Trophoblast cell (in vitro differentiated cells and primary cell): ENCODE measurements around the gene TSPAN2.

ENCODE experiments used
- DNase-seq, 2 donors: peaks; one replicate each; pipeline ENCODE4 v3.0.0-alpha.2; 2016
- H2AFZ ChIP-seq: 2 replicates; pipeline ENCODE4 v1.6.1; 2013; ENCODE audit warnings: low read length, moderate library complexity, mild to moderate bottlenecking; ENCODE audit not compliant: insufficient read depth, poor library complexity
- H2AK5ac ChIP-seq: 2 replicates; pipeline ENCODE4 v1.6.1; 2013; ENCODE audit warnings: mild to moderate bottlenecking, low read length
- H2BK120ac ChIP-seq: 2 replicates; pipeline ENCODE4 v1.6.1; 2013; ENCODE audit warnings: low read length, mild to moderate bottlenecking, moderate library complexity; ENCODE audit not compliant: insufficient read depth, poor library complexity
- H2BK12ac ChIP-seq: 2 replicates; pipeline ENCODE4 v1.6.1; 2013; ENCODE audit warnings: mild to moderate bottlenecking, low read length, moderate library complexity
- H2BK5ac ChIP-seq: 2 replicates; pipeline ENCODE4 v1.6.1; 2013; ENCODE audit warnings: low read length, low read depth, moderate library complexity, mild to moderate bottlenecking; ENCODE audit not compliant: poor library complexity
- H3K14ac ChIP-seq: 2 replicates; pipeline ENCODE4 v1.6.1; 2013; ENCODE audit warnings: mild to moderate bottlenecking, low read length
- H3K18ac ChIP-seq: 2 replicates; pipeline ENCODE4 v1.6.1; 2013; ENCODE audit warnings: mild to moderate bottlenecking, low read length
- H3K23ac ChIP-seq: 2 replicates; pipeline ENCODE4 v1.6.1; 2013; ENCODE audit warnings: low read length
- H3K27ac ChIP-seq: 2 replicates; pipeline ENCODE4 v1.5.1; 2013; ENCODE audit warnings: low read depth, mild to moderate bottlenecking, inconsistent platforms, low read length, moderate library complexity
- H3K27me3 ChIP-seq: 2 replicates; pipeline ENCODE4 v1.6.1; 2013; ENCODE audit warnings: inconsistent platforms, mild to moderate bottlenecking, low read length, moderate library complexity; ENCODE audit not compliant: insufficient read depth
- H3K36me3 ChIP-seq, 2 experiments: 1 replicate in 1 of 2; 2 replicates in 1 of 2; pipeline ENCODE4 v1.6.1; 2013; ENCODE audit warnings: low read length in 2 of 2, mild to moderate bottlenecking in 2 of 2, moderate library complexity in 1 of 2; ENCODE audit not compliant: insufficient read depth in 2 of 2, control insufficient read depth in 1 of 2
- H3K4ac ChIP-seq: 2 replicates; pipeline ENCODE4 v1.6.1; 2013; ENCODE audit warnings: low read depth, mild to moderate bottlenecking, low read length, moderate library complexity
- H3K4me1 ChIP-seq, 2 experiments: 1 replicate in 1 of 2; 2 replicates in 1 of 2; pipeline ENCODE4 v1.6.1; 2013; ENCODE audit warnings: low read length in 2 of 2, mild to moderate bottlenecking in 2 of 2, moderate library complexity in 1 of 2; ENCODE audit not compliant: insufficient read depth in 2 of 2, control insufficient read depth in 1 of 2
- H3K4me2 ChIP-seq: 2 replicates; pipeline ENCODE4 v1.6.1; 2013; ENCODE audit warnings: inconsistent platforms, mild to moderate bottlenecking, low read length, moderate library complexity
- H3K4me3 ChIP-seq: 2 replicates; pipeline ENCODE4 v1.5.1; 2013; ENCODE audit warnings: mild to moderate bottlenecking, low read depth, low read length, inconsistent platforms
- H3K79me1 ChIP-seq: one replicate; pipeline ENCODE4 v1.6.1; 2013; ENCODE audit warnings: low read length
- H3K79me2 ChIP-seq: 2 replicates; pipeline ENCODE4 v1.6.1; 2013; ENCODE audit warnings: low read length, mild to moderate bottlenecking; ENCODE audit not compliant: control insufficient read depth, insufficient read depth, poor library complexity
- H3K9ac ChIP-seq: 2 replicates; pipeline ENCODE4 v1.6.1; 2013; ENCODE audit warnings: mild to moderate bottlenecking, low read length
- H3K9me3 ChIP-seq: 2 replicates; pipeline ENCODE4 v1.6.1; 2013; ENCODE audit warnings: low read depth, mild to moderate bottlenecking, control low read depth, inconsistent platforms, low read length; ENCODE audit not compliant: insufficient read depth
- H4K12ac ChIP-seq: 2 replicates; pipeline ENCODE4 v1.6.1; 2013; ENCODE audit warnings: low read depth, mild to moderate bottlenecking, low read length, moderate library complexity
- H4K8ac ChIP-seq: 2 replicates; pipeline ENCODE4 v1.6.1; 2013; ENCODE audit warnings: low read depth, mild to moderate bottlenecking, low read length, moderate library complexity
- H4K91ac ChIP-seq: one replicate; pipeline ENCODE4 v1.6.1; 2013; ENCODE audit warnings: low read depth, mild to moderate bottlenecking, low read length, moderate library complexity
- WGBS: extraction: QIAGEN DNeasy Blood & Tissue Kit; methylation state at CpG from one replicate; pipeline ENCODE4 v1.1.7; 2013; ENCODE audit warnings: missing lambda C conversion rate; ENCODE audit not compliant: insufficient read length, insufficient coverage; ENCODE audit errors: extremely low coverage; 5-methylcytosine and 5-hydroxymethylcytosine counted together

TSPAN2 gene

GRCh38 chr1:115077984-115078330, 11.3 kb downstream of the TSPAN2 start:
- Histone ChIP-seq H3K14ac (no peak overlapping the region), H3K23ac (no peak overlapping the region), H4K91ac (no peak overlapping the region), H3K4me1 (no peaks in the 10 kb centered on the region), H3K36me3 (no peaks in the 10 kb centered on the region), H3K27me3 (no peaks in the 10 kb centered on the region), H3K4me3 (no peak overlapping the region), H3K9me3 (no peaks in the 10 kb centered on the region), H2BK12ac (no peak overlapping the region), H3K79me2 (no peaks in the 10 kb centered on the region), H3K4me2 (no peak overlapping the region), H3K79me1 (no peaks in the 10 kb centered on the region), H2AFZ (no peak overlapping the region), H3K18ac (no peak overlapping the region), H4K12ac (no peak overlapping the region), H3K4ac (no peak overlapping the region), H2AK5ac (no peak overlapping the region), H3K9ac (no peak overlapping the region), H3K27ac (no peak overlapping the region), H4K8ac (no peak overlapping the region), H2BK120ac (no peak overlapping the region), H2BK5ac (no peak overlapping the region)
- no peak for DNase-seq
- no CpG with 5 or more reads among the region's 1 CpG for WGBS

DNA sequence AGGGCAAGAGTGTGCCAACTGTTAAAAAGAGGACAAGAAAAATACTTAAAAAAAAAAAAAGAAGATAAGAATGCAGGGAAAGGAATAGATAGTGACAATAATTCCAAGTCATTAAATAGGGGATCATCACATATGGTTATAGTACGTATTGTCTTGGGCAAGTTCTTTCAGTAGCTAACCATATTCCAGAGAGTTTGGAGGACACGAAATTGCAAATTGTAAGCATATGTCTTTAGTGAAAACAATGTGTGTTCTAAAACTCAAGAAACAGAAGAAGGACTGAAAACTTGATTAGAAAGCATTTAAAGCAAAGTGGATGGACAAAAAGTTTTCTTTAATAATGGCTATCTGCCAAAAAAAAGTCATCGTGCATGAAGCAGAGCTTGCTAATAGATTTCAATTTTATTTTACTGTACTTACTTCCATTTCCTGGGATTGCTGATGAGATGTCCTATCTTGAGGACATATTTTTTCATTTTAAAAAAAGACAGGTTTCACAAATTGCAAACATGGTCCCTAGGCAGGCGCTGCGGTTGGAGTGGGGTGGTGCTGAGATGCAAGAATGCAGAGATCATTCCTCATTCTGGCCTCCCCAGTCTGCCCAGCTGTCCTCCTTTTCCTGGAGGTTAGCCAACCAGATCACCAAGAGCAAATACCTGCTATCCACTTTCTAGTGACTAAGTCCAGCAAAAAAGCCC, 11.9 kb downstream of the TSPAN2 start:
- no peaks in the 10 kb centered on the region for H3K79me2 ChIP-seq
- H3K4me2 ChIP-seq: no peak overlapping the region
- H2AK5ac ChIP-seq: no peak overlapping the region
- no peak for DNase-seq
- H2BK12ac ChIP-seq: no peak overlapping the region
- no peak overlapping the region for H3K4ac ChIP-seq
- H3K9ac ChIP-seq: no peak overlapping the region
- H3K4me1 ChIP-seq: no peaks in the 10 kb centered on the region
- no peak overlapping the region for H3K27ac ChIP-seq
- H4K91ac ChIP-seq: no peak overlapping the region
- H3K4me3 ChIP-seq: no peak overlapping the region
- H3K23ac ChIP-seq: no peak overlapping the region
- H3K18ac ChIP-seq: no peak overlapping the region
- no peak overlapping the region for H2BK5ac ChIP-seq
- no peak overlapping the region for H4K8ac ChIP-seq
- WGBS: no CpG with 5 or more reads among the region's 5 CpGs
- H4K12ac ChIP-seq: no peak overlapping the region
- no peak overlapping the region for H2AFZ ChIP-seq
- no peak overlapping the region for H3K14ac ChIP-seq
- H3K79me1 ChIP-seq: no peaks in the 10 kb centered on the region
- H3K36me3 ChIP-seq: no peaks in the 10 kb centered on the region
- no peaks in the 10 kb centered on the region for H3K27me3 ChIP-seq
- no peaks in the 10 kb centered on the region for H3K9me3 ChIP-seq
- H2BK120ac ChIP-seq: no peak overlapping the region

- no peak overlapping the region for H3K14ac ChIP-seq
- no peak overlapping the region for H2AK5ac ChIP-seq
- H3K79me2 ChIP-seq: no peaks in the 10 kb centered on the region
- H3K4me1 ChIP-seq: no peaks in the 10 kb centered on the region
- H4K12ac ChIP-seq: no peak overlapping the region
- H3K27ac ChIP-seq: no peak overlapping the region
- no peak overlapping the region for H2BK12ac ChIP-seq
- H3K9ac ChIP-seq: no peak overlapping the region
- no peak overlapping the region for H3K4me3 ChIP-seq
- H3K9me3 ChIP-seq: no peaks in the 10 kb centered on the region
- H2AFZ ChIP-seq: no peak overlapping the region
- H3K23ac ChIP-seq: no peak overlapping the region
- H3K36me3 ChIP-seq: no peaks in the 10 kb centered on the region
- H3K18ac ChIP-seq: no peak overlapping the region
- DNase-seq: peak in 1 of 2 donors; percentile 20
- no peak overlapping the region for H3K4ac ChIP-seq
- H4K91ac ChIP-seq: no peak overlapping the region
- H4K8ac ChIP-seq: no peak overlapping the region
- H3K27me3 ChIP-seq: no peaks in the 10 kb centered on the region
- no peak overlapping the region for H2BK120ac ChIP-seq
- no peak overlapping the region for H3K4me2 ChIP-seq
- no CpG with 5 or more reads among the region's 4 CpGs for WGBS
- H3K79me1 ChIP-seq: no peaks in the 10 kb centered on the region
- no peak overlapping the region for H2BK5ac ChIP-seq
Measured at GRCh38 chr1:115076384-115076915, 12.9 kb downstream of the TSPAN2 start.

GRCh38 chr1:115074839-115075534, 14.3 kb downstream of the TSPAN2 start:
- H3K36me3 ChIP-seq: no peaks in the 10 kb centered on the region
- H4K12ac ChIP-seq: no peak overlapping the region
- no peak overlapping the region for H2BK12ac ChIP-seq
- H3K9me3 ChIP-seq: no peaks in the 10 kb centered on the region
- no peak overlapping the region for H2BK120ac ChIP-seq
- H2AK5ac ChIP-seq: no peak overlapping the region
- no peak overlapping the region for H4K8ac ChIP-seq
- H3K9ac ChIP-seq: no peak overlapping the region
- DNase-seq: no peak
- H3K4me3 ChIP-seq: no peak overlapping the region
- H3K4me1 ChIP-seq: no peaks in the 10 kb centered on the region
- H3K27ac ChIP-seq: no peak overlapping the region
- H2AFZ ChIP-seq: no peak overlapping the region
- no peak overlapping the region for H4K91ac ChIP-seq
- no peak overlapping the region for H3K4me2 ChIP-seq
- H3K79me2 ChIP-seq: no peaks in the 10 kb centered on the region
- WGBS: no CpG with 5 or more reads among the region's 11 CpGs
- H3K27me3 ChIP-seq: no peaks in the 10 kb centered on the region
- H3K79me1 ChIP-seq: no peaks in the 10 kb centered on the region
- no peak overlapping the region for H3K14ac ChIP-seq
- H3K18ac ChIP-seq: no peak overlapping the region
- no peak overlapping the region for H2BK5ac ChIP-seq
- no peak overlapping the region for H3K23ac ChIP-seq
- H3K4ac ChIP-seq: no peak overlapping the region
